Activated CD4-positive, alpha-beta memory T cell treated with anti-CD3 and anti-CD28 coated beads, Interleukin-2, amount 10 ng/mL, durations not matched to agents 7 days and 5 days (primary cell): Measurements from ENCODE around the gene GLO1. TPM values are rescaled to one million over a fixed set of nuclear protein-coding genes. Genes with fewer than 3 reads are reported as not detected.

Experiments used
- CTCF ChIA-PET: fragments of 350-600 bp; sonication (Branson Sonifier 250); formaldehyde crosslinking; loops from one replicate; lab custom pipeline; 2021; ENCODE audit warnings: antibody characterized with exemption, inconsistent platforms; lab: Charles Lee
- POLR2A ChIA-PET: fragments of 350-600 bp; sonication (Branson Sonifier 250); formaldehyde crosslinking; loops from one replicate; lab custom pipeline; 2021; ENCODE audit warnings: antibody characterized with exemption; lab: Charles Lee
- DNase-seq: peaks from one replicate; pipeline ENCODE4 v3.0.0-alpha.2; 2020
- H3K27ac Mint-ChIP-seq: one replicate; pipeline ENCODE4 v1.8.0; 2021; ENCODE audit warnings: mild to moderate bottlenecking, mixed read lengths
- H3K27me3 Mint-ChIP-seq: one replicate; pipeline ENCODE4 v1.8.0; 2021; ENCODE audit warnings: mixed read lengths
- H3K36me3 Mint-ChIP-seq: one replicate; pipeline ENCODE4 v1.8.0; 2021; ENCODE audit warnings: low read depth, mixed read lengths
- H3K4me1 Mint-ChIP-seq: one replicate; pipeline ENCODE4 v1.8.0; 2021; ENCODE audit warnings: mixed read lengths
- H3K4me3 Mint-ChIP-seq: one replicate; pipeline ENCODE4 v1.8.0; 2021; ENCODE audit warnings: mild to moderate bottlenecking, mixed read lengths
- H3K9me3 Mint-ChIP-seq: one replicate; pipeline ENCODE4 v1.8.0; 2021; ENCODE audit warnings: mixed read lengths
- total RNA-seq, 2 experiments: library from RNA; stranded (reverse); gene quantifications; one replicate each; pipeline ENCODE4 v1.2.3, GENCODE V29; 2021

The GLO1 gene
- total RNA-seq, 2 experiments from 2014 or later, result 105 to 110 TPM

- no peak for DNase-seq
- no peak overlapping the region for H3K4me3 Mint-ChIP-seq
- peaks cover 27% of the 10 kb centered on the region for H3K4me1 Mint-ChIP-seq
- no peaks in the 10 kb centered on the region for H3K9me3 Mint-ChIP-seq
- POLR2A ChIA-PET, result no interaction called here
- peaks cover 6% of the 10 kb centered on the region for H3K36me3 Mint-ChIP-seq
- H3K27me3 Mint-ChIP-seq, result peaks cover 21% of the 10 kb centered on the region
- CTCF ChIA-PET, result no interaction called here
- no peak overlapping the region for H3K27ac Mint-ChIP-seq
These were observed 19.9 kb upstream of the GLO1 start for GRCh38 chr6:38722727-38723334.

- ChIA-PET POLR2A (no interaction called here), CTCF (no interaction called here)
- Mint-ChIP-seq H3K27ac (no peak overlapping the region), H3K4me3 (no peak overlapping the region), H3K9me3 (no peaks in the 10 kb centered on the region), H3K27me3 (peaks cover 23% of the 10 kb centered on the region), H3K36me3 (peaks cover 6% of the 10 kb centered on the region), H3K4me1 (peaks cover 23% of the 10 kb centered on the region)
- DNase-seq, result no peak
These were observed 19.1 kb upstream of the GLO1 start for GRCh38 chr6:38722038-38722437.

- no peak for DNase-seq
- ChIA-PET CTCF (interaction anchor here (1.0 to 1.7 kb wide), 4 partner anchors 17 to 929 kb away, joined by 3 to 5 read pairs (median 4); partner anchors contain the start of gene GLO1), POLR2A (interaction anchor here (2.6 kb wide), 1 partner anchor 17 kb away, joined by 10 read pairs; the partner anchor contains the start of gene GLO1)
- H3K4me1 Mint-ChIP-seq, result peaks cover 15% of the 10 kb centered on the region
- H3K27me3 Mint-ChIP-seq, result peaks cover 32% of the 10 kb centered on the region
- no peaks in the 10 kb centered on the region for H3K9me3 Mint-ChIP-seq
- peaks cover 11% of the 10 kb centered on the region for H3K36me3 Mint-ChIP-seq
- no peak overlapping the region for H3K4me3 Mint-ChIP-seq
- no peak overlapping the region for H3K27ac Mint-ChIP-seq
These were observed 17.4 kb upstream of the GLO1 start for GRCh38 chr6:38720295-38720694.

- Mint-ChIP-seq H3K4me3 (no peak overlapping the region), H3K9me3 (no peaks in the 10 kb centered on the region), H3K27me3 (peaks cover 32% of the 10 kb centered on the region), H3K4me1 (peaks cover 15% of the 10 kb centered on the region), H3K36me3 (peaks cover 11% of the 10 kb centered on the region), H3K27ac (no peak overlapping the region)
- ChIA-PET POLR2A (interaction anchor here (2.6 kb wide), 1 partner anchor 16 kb away, joined by 10 read pairs; the partner anchor contains the start of gene GLO1), CTCF (interaction anchor here (0.8 to 1.7 kb wide), 3 partner anchors 10 to 928 kb away, joined by 3 to 5 read pairs (median 3); no protein-coding TSS in a partner anchor)
- DNase-seq, result no peak
These were observed 16.4 kb upstream of the GLO1 start for GRCh38 chr6:38719358-38719757.

GRCh38 chr6:38716825-38717224 is 13.9 kb upstream of the GLO1 start:
- Mint-ChIP-seq H3K4me1 (peaks cover 36% of the 10 kb centered on the region), H3K9me3 (no peaks in the 10 kb centered on the region), H3K4me3 (no peak overlapping the region), H3K36me3 (peaks cover 11% of the 10 kb centered on the region), H3K27me3 (peaks cover 32% of the 10 kb centered on the region), H3K27ac (no peak overlapping the region)
- CTCF ChIA-PET, result no interaction called here
- no peak for DNase-seq
- POLR2A ChIA-PET, result interaction anchor here (0.9 kb wide), 1 partner anchor 77 kb away, joined by 3 read pairs; the partner anchor contains the start of gene BTBD9

- peaks cover 40% of the 10 kb centered on the region for H3K4me1 Mint-ChIP-seq
- CTCF ChIA-PET, result interaction anchor here (1.3 to 3.0 kb wide), 2 partner anchors 9 to 12 kb away, joined by 6 to 19 read pairs; partner anchors contain the start of gene GLO1
- H3K27me3 Mint-ChIP-seq, result peaks cover 26% of the 10 kb centered on the region
These were observed 12.2 kb upstream of the GLO1 start, which contains the start of gene DNAH8 for GRCh38 chr6:38715016-38715689. Gene DNAH8, plus strand, starts transcription at chr6:38715311. Its CDS starts 7,499 bp downstream, at chr6:38722810.

GRCh38 chr6:38714239-38715015 is 11.5 kb upstream of the GLO1 start:
- peaks cover 40% of the 10 kb centered on the region for H3K4me1 Mint-ChIP-seq
- no peak for DNase-seq
- CTCF ChIA-PET, result interaction anchor here (0.6 to 3.0 kb wide), 7 partner anchors 10 to 923 kb away, joined by 3 to 19 read pairs (median 4); partner anchors contain the start of gene GLO1
- H3K36me3 Mint-ChIP-seq, result peaks cover 14% of the 10 kb centered on the region
- peaks cover 28% of the 10 kb centered on the region for H3K27me3 Mint-ChIP-seq
- H3K27ac Mint-ChIP-seq, result peak overlapping the region; percentile 91
- H3K4me3 Mint-ChIP-seq, result peak overlapping the region; percentile 22
- peaks cover 4% of the 10 kb centered on the region for H3K9me3 Mint-ChIP-seq
- POLR2A ChIA-PET, result interaction anchor here (0.7 to 4.0 kb wide), 10 partner anchors 11 to 1016 kb away, joined by 3 to 80 read pairs (median 4); partner anchors contain the start of genes BTBD9, GLO1, MDGA1 and ZFAND3

More at GRCh38 chr6:38715016-38715689, 12.2 kb upstream of the GLO1 start, which contains the start of gene DNAH8:
- peak within 1 kb of the TSS; percentile 22 for H3K4me3 Mint-ChIP-seq
- peaks cover 12% of the 10 kb centered on the region for H3K36me3 Mint-ChIP-seq
- peak within 1 kb of the TSS; percentile 91 for H3K27ac Mint-ChIP-seq
- POLR2A ChIA-PET, result interaction anchor here (1.0 to 4.0 kb wide), 7 partner anchors 10 to 1017 kb away, joined by 3 to 80 read pairs (median 4); partner anchors contain the start of genes BTBD9, GLO1, MDGA1 and ZFAND3
- no peak for DNase-seq
- peaks cover under 1% of the 10 kb centered on the region for H3K9me3 Mint-ChIP-seq

- peaks cover 4% of the 10 kb centered on the region for H3K9me3 Mint-ChIP-seq
- H3K36me3 Mint-ChIP-seq, result peaks cover 14% of the 10 kb centered on the region
- ChIA-PET POLR2A (interaction anchor here (0.7 to 4.0 kb wide), 10 partner anchors 11 to 1016 kb away, joined by 3 to 80 read pairs (median 4); partner anchors contain the start of genes BTBD9, GLO1, MDGA1 and ZFAND3), CTCF (interaction anchor here (0.6 to 3.0 kb wide), 8 partner anchors 11 to 923 kb away, joined by 3 to 19 read pairs (median 5); partner anchors contain the start of gene GLO1)
- DNase-seq, result peak; percentile 88
- H3K27me3 Mint-ChIP-seq, result peaks cover 24% of the 10 kb centered on the region
- H3K4me3 Mint-ChIP-seq, result peak overlapping the region; percentile 2
- H3K27ac Mint-ChIP-seq, result peak overlapping the region; percentile 91
- H3K4me1 Mint-ChIP-seq, result peaks cover 40% of the 10 kb centered on the region
These were observed 10.9 kb upstream of the GLO1 start for GRCh38 chr6:38713812-38714211.

- Mint-ChIP-seq H3K27ac (no peak overlapping the region), H3K27me3 (peaks cover 14% of the 10 kb centered on the region), H3K9me3 (peaks cover 4% of the 10 kb centered on the region), H3K4me3 (no peak overlapping the region), H3K36me3 (peaks cover 9% of the 10 kb centered on the region), H3K4me1 (peaks cover 28% of the 10 kb centered on the region)
- ChIA-PET POLR2A (no interaction called here), CTCF (no interaction called here)
- DNase-seq, result no peak
These were observed 5.6 kb upstream of the GLO1 start for GRCh38 chr6:38708496-38708895.

GRCh38 chr6:38705924-38706323 is 3.0 kb upstream of the GLO1 start:
- peaks cover 20% of the 10 kb centered on the region for H3K36me3 Mint-ChIP-seq
- no peak overlapping the region for H3K27ac Mint-ChIP-seq
- POLR2A ChIA-PET, result interaction anchor here (6.1 kb wide), 1 partner anchor 9 kb away, joined by 80 read pairs; the partner anchor contains the start of gene DNAH8
- H3K4me1 Mint-ChIP-seq, result peaks cover 31% of the 10 kb centered on the region
- no peak overlapping the region for H3K4me3 Mint-ChIP-seq
- peaks cover 4% of the 10 kb centered on the region for H3K9me3 Mint-ChIP-seq
- peaks cover 14% of the 10 kb centered on the region for H3K27me3 Mint-ChIP-seq
- no peak for DNase-seq
- CTCF ChIA-PET, result no interaction called here

- H3K9me3 Mint-ChIP-seq, result peaks cover 11% of the 10 kb centered on the region
- H3K27ac Mint-ChIP-seq, result no peak overlapping the region
- H3K4me3 Mint-ChIP-seq, result no peak overlapping the region
- H3K27me3 Mint-ChIP-seq, result peaks cover 7% of the 10 kb centered on the region
- peaks cover 41% of the 10 kb centered on the region for H3K4me1 Mint-ChIP-seq
- POLR2A ChIA-PET, result interaction anchor here (6.1 kb wide), 1 partner anchor 10 kb away, joined by 80 read pairs; the partner anchor contains the start of gene DNAH8
- peaks cover 32% of the 10 kb centered on the region for H3K36me3 Mint-ChIP-seq
- no peak for DNase-seq
- CTCF ChIA-PET, result interaction anchor here (2.4 kb wide), 1 partner anchor 10 kb away, joined by 19 read pairs; the partner anchor contains the start of gene DNAH8
These were observed 1.1 kb upstream of the GLO1 start for GRCh38 chr6:38703949-38704590.
